Upper lobe of left lung (tissue), 6 donors: Measurements from ENCODE around the gene IFNK. TPM values are rescaled to one million over a fixed set of nuclear protein-coding genes. Genes with fewer than 3 reads are reported as not detected.

ENCODE experiments used
- ATAC-seq, 2 donors: fragments of 200-7000 bp; cut with Tn5 transposase; one replicate each; pipeline ENCODE4 v1.9.1; 2022; ENCODE audit warnings: mild to moderate bottlenecking in 2 of 2, moderate library complexity in 2 of 2; ENCODE audit not compliant: low FRiP score in 2 of 2
- DNase-seq, 2 donors: peaks; one replicate each; pipeline ENCODE4 v3.0.0-alpha.2; 2019 to 2020
- H3K27ac ChIP-seq, 4 donors: fragments of 200-600 bp; sonication (generic); one replicate each; pipeline ENCODE4 v1.5.1; 2016 to 2019
- H3K27me3 ChIP-seq, 4 donors: fragments of 200-600 bp; sonication (generic); one replicate each; pipeline ENCODE4 v1.5.1; 2017 to 2019
- H3K36me3 ChIP-seq, 4 donors: fragments of 200-600 bp; sonication (generic); one replicate each; pipeline ENCODE4 v1.5.1; 2016 to 2019
- H3K4me1 ChIP-seq, 4 donors: fragments of 200-600 bp; sonication (generic); one replicate each; pipeline ENCODE4 v1.5.1; 2018 to 2019
- H3K4me3 ChIP-seq, 4 donors: fragments of 200-600 bp; sonication (generic); one replicate each; pipeline ENCODE4 v1.5.1; 2017 to 2019; ENCODE audit warnings: mild to moderate bottlenecking in 2 of 4, moderate library complexity in 1 of 4
- H3K9me3 ChIP-seq, 4 donors: fragments of 200-600 bp; sonication (generic); one replicate each; pipeline ENCODE4 v1.5.1; 2018 to 2019
- EP300 ChIP-seq, 4 donors: sonication (generic); formaldehyde crosslinking; IDR thresholded peaks; one replicate each; pipeline ENCODE4 v1.5.1; 2017; ENCODE audit warnings: antibody characterized with exemption in 4 of 4, control low read depth in 2 of 4
- POLR2A ChIP-seq, 4 donors: fragments of 450-650 bp; IDR thresholded peaks; one replicate each; pipeline ENCODE4 v1.5.1; 2016 to 2017; ENCODE audit warnings: antibody characterized with exemption in 4 of 4, mild to moderate bottlenecking in 2 of 4
- POLR2AphosphoS5 ChIP-seq, 2 donors: sonication (generic); formaldehyde crosslinking; IDR thresholded peaks; one replicate each; pipeline ENCODE4 v1.5.1; 2017; ENCODE audit warnings: antibody characterized with exemption in 2 of 2
- WGBS, 2 donors: methylation state at CpG; one replicate each; pipeline ENCODE4 v1.1.5; 2017 to 2018; 5-methylcytosine and 5-hydroxymethylcytosine counted together
- total RNA-seq, 6 donors: library from RNA; depleted of rRNA in 4 of 6; stranded (reverse); fragments of >200 nt in 4 of 6; gene quantifications; one replicate each; pipeline versions ENCODE4 v1.1.0 to v1.2.1, GENCODE V29; 2016 to 2021
- TF ChIP-seq, protein P1 (sequence below), 6 experiments: fragments of 450-650 bp in 4 of 6; fragments of 200-600 bp in 2 of 6; sonication (generic) in 2 of 6; IDR thresholded peaks; one replicate each; pipeline ENCODE4 v1.5.1; 2016 to 2019; ENCODE audit warnings: antibody characterized with exemption in 6 of 6
- donor health status: DM: no; HTN: no; CAD: no; lungs with moderate emphysema.
- donor health status: DM: no; HTN: yes; CAD: no; lungs with severe emphysema.

IFNK gene
- total RNA-seq, 6 donors from 2014 or later = not detected

DNA sequence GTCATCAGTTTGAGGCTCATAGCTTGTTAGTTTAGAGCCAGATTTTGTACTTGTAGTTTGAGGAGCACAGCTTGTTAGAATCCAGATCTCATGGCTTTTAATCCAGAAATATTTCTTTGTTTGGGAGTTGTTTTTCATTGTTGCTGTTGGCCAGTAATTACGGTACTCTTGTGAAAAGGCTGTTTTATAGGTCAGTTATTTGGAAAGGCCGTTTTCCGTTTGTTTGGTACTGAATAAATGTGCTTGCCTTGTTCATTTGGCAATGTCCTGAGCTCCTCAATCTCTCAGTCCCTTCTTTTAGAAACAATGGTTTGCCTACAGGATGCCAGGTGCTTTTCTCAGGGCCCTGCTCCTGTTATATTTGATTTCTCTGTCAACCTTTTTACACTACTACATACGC lies 10.0 kb downstream of the IFNK start:
- no peak for DNase-seq
- Histone ChIP-seq H3K27me3 (no peaks in the 10 kb centered on the region), H3K4me3 (no peak overlapping the region), H3K4me1 (peaks cover 15 to 29% (median 20%) of the 10 kb centered on the region in 4 donors), H3K36me3 (no peaks in the 10 kb centered on the region), H3K27ac (peak overlapping the region in 2 of 4 donors; percentile 5 to 40), H3K9me3 (no peaks in the 10 kb centered on the region)
- no peak for TF ChIP-seq EP300 (IDR thresholded peaks at IDR 0.05)
- TF ChIP-seq, protein P1, sequence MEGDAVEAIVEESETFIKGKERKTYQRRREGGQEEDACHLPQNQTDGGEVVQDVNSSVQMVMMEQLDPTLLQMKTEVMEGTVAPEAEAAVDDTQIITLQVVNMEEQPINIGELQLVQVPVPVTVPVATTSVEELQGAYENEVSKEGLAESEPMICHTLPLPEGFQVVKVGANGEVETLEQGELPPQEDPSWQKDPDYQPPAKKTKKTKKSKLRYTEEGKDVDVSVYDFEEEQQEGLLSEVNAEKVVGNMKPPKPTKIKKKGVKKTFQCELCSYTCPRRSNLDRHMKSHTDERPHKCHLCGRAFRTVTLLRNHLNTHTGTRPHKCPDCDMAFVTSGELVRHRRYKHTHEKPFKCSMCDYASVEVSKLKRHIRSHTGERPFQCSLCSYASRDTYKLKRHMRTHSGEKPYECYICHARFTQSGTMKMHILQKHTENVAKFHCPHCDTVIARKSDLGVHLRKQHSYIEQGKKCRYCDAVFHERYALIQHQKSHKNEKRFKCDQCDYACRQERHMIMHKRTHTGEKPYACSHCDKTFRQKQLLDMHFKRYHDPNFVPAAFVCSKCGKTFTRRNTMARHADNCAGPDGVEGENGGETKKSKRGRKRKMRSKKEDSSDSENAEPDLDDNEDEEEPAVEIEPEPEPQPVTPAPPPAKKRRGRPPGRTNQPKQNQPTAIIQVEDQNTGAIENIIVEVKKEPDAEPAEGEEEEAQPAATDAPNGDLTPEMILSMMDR (IDR thresholded peaks at IDR 0.05) = no peak
- TF ChIP-seq POLR2AphosphoS5 (IDR thresholded peaks at IDR 0.05) = no peak
- no peak for TF ChIP-seq POLR2A (IDR thresholded peaks at IDR 0.05)
- WGBS, 2 donors = 47 to 53% methylated on average over 4 of the region's 4 CpGs
- ATAC-seq = no peak

DNA sequence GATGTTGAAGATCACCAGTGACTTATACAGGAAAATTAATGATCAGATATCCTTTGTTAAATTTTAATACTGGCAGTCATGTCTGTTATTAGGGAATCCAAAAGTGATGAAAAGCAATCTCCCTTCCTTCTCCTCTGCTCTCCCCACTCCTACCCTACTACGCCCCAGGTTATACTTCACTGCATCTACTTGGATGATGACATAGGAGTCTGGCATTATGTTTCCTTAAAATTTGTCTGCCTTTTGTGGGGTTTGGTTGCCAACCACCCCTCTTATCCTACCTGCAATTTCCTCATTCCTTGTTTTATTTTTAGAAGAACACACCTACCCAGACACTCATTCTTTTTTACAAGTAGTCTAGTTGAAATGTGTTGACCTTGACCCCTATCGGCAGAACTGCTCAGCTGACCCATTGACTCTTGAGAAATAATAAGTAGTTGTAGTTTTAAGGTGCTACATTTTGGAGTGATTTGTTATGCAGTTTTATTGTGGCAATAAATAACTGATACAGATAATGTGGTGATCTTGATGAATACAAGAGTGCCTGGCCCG lies 10.6 kb downstream of the IFNK start:
- H3K27me3 ChIP-seq = no peaks in the 10 kb centered on the region
- DNase-seq (peak in 1 of 2 donors; percentile 24), ATAC-seq (peak in 1 of 2 donors; percentile 64)
- no peaks in the 10 kb centered on the region for H3K9me3 ChIP-seq
- no peaks in the 10 kb centered on the region for H3K36me3 ChIP-seq
- WGBS, 2 donors = 65 to 67% methylated on average over 3 of the region's 3 CpGs
- no peak overlapping the region for H3K4me3 ChIP-seq
- peak in 1 of 4 donors; percentile 40 for TF ChIP-seq EP300 (IDR thresholded peaks at IDR 0.05)
- no peak for TF ChIP-seq POLR2A (IDR thresholded peaks at IDR 0.05)
- H3K27ac ChIP-seq = peak overlapping the region in 1 of 4 donors; percentile 5
- H3K4me1 ChIP-seq = peaks cover 20 to 34% (median 25%) of the 10 kb centered on the region in 4 donors

DNA sequence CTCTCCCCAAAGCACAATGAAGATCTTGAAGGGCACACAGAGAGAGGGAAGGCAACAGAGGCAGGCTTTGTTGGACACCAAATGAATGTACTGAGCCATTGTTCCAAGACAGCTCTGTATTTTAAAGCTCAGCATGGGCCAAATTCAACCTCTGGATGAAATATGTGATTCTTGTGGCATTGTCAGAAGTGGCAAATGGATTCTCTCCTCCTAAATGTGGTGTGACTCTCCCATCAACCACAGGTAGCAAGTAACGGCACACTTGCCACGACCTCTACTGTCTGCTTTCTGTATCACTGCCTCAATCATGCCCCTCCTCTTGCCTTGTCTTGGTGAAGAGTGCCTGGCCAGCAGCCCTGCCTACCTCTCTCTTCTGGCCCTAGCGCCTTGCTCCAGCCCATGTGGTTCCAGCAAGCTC lies 11.6 kb downstream of the IFNK start:
- peak in 1 of 2 donors; percentile 55 for DNase-seq
- TF ChIP-seq, protein P1 (IDR thresholded peaks at IDR 0.05) = peak in 1 of 6 experiments; percentile 20
- TF ChIP-seq POLR2AphosphoS5 (IDR thresholded peaks at IDR 0.05) = no peak

DNA sequence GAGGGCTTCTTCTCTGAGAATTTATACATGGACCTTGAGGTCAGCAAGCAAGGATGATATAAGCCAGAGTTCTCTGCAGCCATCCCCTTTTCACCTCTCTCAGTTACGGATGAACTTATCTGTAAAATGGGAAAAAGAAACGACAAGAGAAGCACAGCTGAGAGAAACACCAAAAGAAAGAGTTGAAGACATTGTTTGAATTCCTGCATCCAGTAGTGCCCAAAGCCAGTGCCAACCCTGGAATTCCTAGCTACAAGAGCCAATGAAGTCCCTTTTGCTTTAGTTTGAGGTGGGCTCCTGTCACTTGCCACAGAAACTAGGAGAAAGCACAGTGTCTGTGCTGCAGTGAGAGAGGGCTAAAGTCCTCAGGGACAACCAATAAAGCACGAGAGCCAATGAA lies 12.1 kb downstream of the IFNK start:
- H3K27ac ChIP-seq = no peak overlapping the region
- H3K9me3 ChIP-seq = no peaks in the 10 kb centered on the region
- TF ChIP-seq EP300 (IDR thresholded peaks at IDR 0.05) = no peak
- TF ChIP-seq, protein P1 (IDR thresholded peaks at IDR 0.05) = no peak
- TF ChIP-seq POLR2A (IDR thresholded peaks at IDR 0.05) = no peak
- no peak for TF ChIP-seq POLR2AphosphoS5 (IDR thresholded peaks at IDR 0.05)
- WGBS, 2 donors = 79 to 93% methylated on average over 3 of the region's 3 CpGs
- no peak for DNase-seq
- ATAC-seq = no peak
- peaks cover 27 to 44% (median 32%) of the 10 kb centered on the region in 4 donors for H3K4me1 ChIP-seq
- no peaks in the 10 kb centered on the region for H3K27me3 ChIP-seq
- no peak overlapping the region for H3K4me3 ChIP-seq
- no peaks in the 10 kb centered on the region for H3K36me3 ChIP-seq

More for the DNA sequence above, 11.6 kb downstream of the IFNK start:
- ATAC-seq = no peak
- Histone ChIP-seq H3K4me1 (peaks cover 24 to 40% (median 31%) of the 10 kb centered on the region in 4 donors), H3K9me3 (no peaks in the 10 kb centered on the region), H3K27me3 (no peaks in the 10 kb centered on the region), H3K4me3 (no peak overlapping the region), H3K36me3 (no peaks in the 10 kb centered on the region), H3K27ac (peak overlapping the region in 1 of 4 donors; percentile 13)
- WGBS, 2 donors = 47 to 69% methylated on average over 3 of the region's 3 CpGs

DNA sequence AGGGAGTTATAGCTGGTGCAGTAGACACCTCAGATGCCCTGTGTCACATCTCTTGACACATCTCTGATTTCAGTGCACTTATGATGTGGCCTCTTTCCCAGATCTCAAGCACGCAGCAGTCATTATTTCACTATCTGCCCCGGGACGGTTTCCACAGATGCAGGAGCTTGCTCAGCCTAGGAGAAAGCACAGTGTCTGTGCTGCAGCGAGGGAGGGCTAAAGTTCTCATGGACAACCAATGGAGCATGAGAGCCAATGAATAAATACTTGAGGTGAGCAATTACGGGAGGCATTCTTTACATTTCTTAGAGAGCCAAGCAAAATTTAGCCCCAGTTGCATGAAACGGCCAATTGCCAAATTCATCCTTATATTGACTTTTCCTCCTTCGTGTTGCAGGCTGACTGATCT lies 12.9 kb downstream of the IFNK start:
- peaks cover 27 to 44% (median 32%) of the 10 kb centered on the region in 4 donors for H3K4me1 ChIP-seq
- no peaks in the 10 kb centered on the region for H3K27me3 ChIP-seq
- H3K9me3 ChIP-seq = no peaks in the 10 kb centered on the region
- H3K4me3 ChIP-seq = no peak overlapping the region
- ATAC-seq (no peak), DNase-seq (peak in 1 of 2 donors; percentile 27)
- 64 to 78% methylated on average over 7 of the region's 7 CpGs for WGBS, 2 donors
- H3K36me3 ChIP-seq = no peaks in the 10 kb centered on the region
- no peak overlapping the region for H3K27ac ChIP-seq
- TF ChIP-seq, protein P1 (IDR thresholded peaks at IDR 0.05) = no peak
- TF ChIP-seq POLR2A (IDR thresholded peaks at IDR 0.05) = no peak
- no peak for TF ChIP-seq EP300 (IDR thresholded peaks at IDR 0.05)
- TF ChIP-seq POLR2AphosphoS5 (IDR thresholded peaks at IDR 0.05) = no peak
